ENCODE data around the gene GPR161. TPM values are rescaled to one million over a fixed set of nuclear protein-coding genes. Genes with fewer than 3 reads are reported as not detected.

GPR161 gene
- total RNA-seq, 1 donor from 2014 or later: 21.9 TPM

- H3K9me3 ChIP-seq (ENCODE audit: insufficient read depth, low read depth, low read length): no peaks in the 10 kb centered on the region
- FAIRE-seq (no peak), DNase-seq (ENCODE audit: low read depth) (no peak)
- TF ChIP-seq EZH2 (IDR thresholded peaks at IDR 0.05; ENCODE audit: insufficient read depth, low read length) (no peak), CTCF (IDR thresholded peaks at IDR 0.05; ENCODE audit: insufficient read depth, low read depth, low read length) (no peak)
- no peaks in the 10 kb centered on the region for H3K36me3 ChIP-seq (ENCODE audit: insufficient read depth, low read length)
- no peaks in the 10 kb centered on the region for H3K27me3 ChIP-seq (ENCODE audit: insufficient read depth, low read length)
- no peak overlapping the region for H3K27ac ChIP-seq (ENCODE audit: low read depth, low read length)
- no peak overlapping the region for H3K4me2 ChIP-seq (ENCODE audit: low read length)
- H3K4me3 Mint-ChIP-seq (ENCODE audit: unreplicated experiment): no peak overlapping the region
- no peak overlapping the region for H2AFZ ChIP-seq (ENCODE audit: low read depth, low read length)
- H3K9me3 Mint-ChIP-seq (ENCODE audit: unreplicated experiment): peaks cover 2% of the 10 kb centered on the region
- no peaks in the 10 kb centered on the region for H3K36me3 Mint-ChIP-seq (ENCODE audit: low read depth, unreplicated experiment)
- no peaks in the 10 kb centered on the region for H3K79me2 ChIP-seq (ENCODE audit: insufficient read depth, low read length)
- no peaks in the 10 kb centered on the region for H4K20me1 ChIP-seq (ENCODE audit: insufficient read depth, low read length)
- no peak overlapping the region for H3K4me3 ChIP-seq (ENCODE audit: insufficient read depth, low read depth, low read length)
- no peaks in the 10 kb centered on the region for H3K4me1 ChIP-seq (ENCODE audit: insufficient read depth, low read length)
- no peak overlapping the region for H3K27ac Mint-ChIP-seq (ENCODE audit: unreplicated experiment)
- H3K27me3 Mint-ChIP-seq (ENCODE audit: low read depth, unreplicated experiment): no peaks in the 10 kb centered on the region
- no peaks in the 10 kb centered on the region for H3K4me1 Mint-ChIP-seq (ENCODE audit: low read depth, unreplicated experiment)
- no peak overlapping the region for H3K9ac ChIP-seq (ENCODE audit: low read length)
These were observed 31.1 kb upstream of the GPR161 start for GRCh38 chr1:168167806-168168205.

DNA sequence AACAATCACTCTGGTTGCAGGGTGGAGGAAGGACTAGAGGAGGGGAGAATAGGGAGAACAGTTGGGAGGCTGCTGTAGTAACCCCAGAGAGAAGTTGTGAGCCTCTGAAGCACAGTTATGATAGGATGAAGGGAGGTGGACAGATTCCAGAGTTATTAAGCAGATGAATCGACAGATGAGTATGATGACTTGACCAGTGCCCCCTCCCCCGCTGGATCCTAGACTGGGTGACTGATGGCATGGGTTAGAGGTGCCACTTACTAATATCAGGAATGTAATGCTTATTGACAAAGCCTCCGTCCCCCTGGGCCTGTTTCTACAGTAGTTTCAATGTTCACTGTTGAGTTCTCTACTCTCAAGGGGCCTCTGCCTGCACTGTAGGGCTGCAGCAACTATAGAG is 28.0 kb upstream of the GPR161 start:
- H3K9ac ChIP-seq (ENCODE audit: low read length): no peak overlapping the region
- no peak for FAIRE-seq
- DNase-seq (ENCODE audit: low read depth): no peak
- no peaks in the 10 kb centered on the region for H3K4me1 ChIP-seq (ENCODE audit: insufficient read depth, low read length)
- Mint-ChIP-seq H3K27ac (ENCODE audit: unreplicated experiment) (no peak overlapping the region), H3K4me1 (ENCODE audit: low read depth, unreplicated experiment) (no peaks in the 10 kb centered on the region), H3K9me3 (ENCODE audit: unreplicated experiment) (peaks cover 11% of the 10 kb centered on the region), H3K27me3 (ENCODE audit: low read depth, unreplicated experiment) (no peaks in the 10 kb centered on the region), H3K4me3 (ENCODE audit: unreplicated experiment) (no peak overlapping the region), H3K36me3 (ENCODE audit: low read depth, unreplicated experiment) (no peaks in the 10 kb centered on the region)
- no peaks in the 10 kb centered on the region for H3K36me3 ChIP-seq (ENCODE audit: insufficient read depth, low read length)
- H3K27me3 ChIP-seq (ENCODE audit: insufficient read depth, low read length): no peaks in the 10 kb centered on the region
- no peak overlapping the region for H3K27ac ChIP-seq (ENCODE audit: low read depth, low read length)
- TF ChIP-seq CTCF (IDR thresholded peaks at IDR 0.05; ENCODE audit: insufficient read depth, low read depth, low read length) (no peak), EZH2 (IDR thresholded peaks at IDR 0.05; ENCODE audit: insufficient read depth, low read length) (no peak)
- H3K79me2 ChIP-seq (ENCODE audit: insufficient read depth, low read length): no peaks in the 10 kb centered on the region
- H4K20me1 ChIP-seq (ENCODE audit: insufficient read depth, low read length): no peaks in the 10 kb centered on the region
- H3K4me2 ChIP-seq (ENCODE audit: low read length): no peak overlapping the region
- peaks cover 5% of the 10 kb centered on the region for H3K9me3 ChIP-seq (ENCODE audit: insufficient read depth, low read depth, low read length)
- no peak overlapping the region for H2AFZ ChIP-seq (ENCODE audit: low read depth, low read length)
- H3K4me3 ChIP-seq (ENCODE audit: insufficient read depth, low read depth, low read length): no peak overlapping the region

DNA sequence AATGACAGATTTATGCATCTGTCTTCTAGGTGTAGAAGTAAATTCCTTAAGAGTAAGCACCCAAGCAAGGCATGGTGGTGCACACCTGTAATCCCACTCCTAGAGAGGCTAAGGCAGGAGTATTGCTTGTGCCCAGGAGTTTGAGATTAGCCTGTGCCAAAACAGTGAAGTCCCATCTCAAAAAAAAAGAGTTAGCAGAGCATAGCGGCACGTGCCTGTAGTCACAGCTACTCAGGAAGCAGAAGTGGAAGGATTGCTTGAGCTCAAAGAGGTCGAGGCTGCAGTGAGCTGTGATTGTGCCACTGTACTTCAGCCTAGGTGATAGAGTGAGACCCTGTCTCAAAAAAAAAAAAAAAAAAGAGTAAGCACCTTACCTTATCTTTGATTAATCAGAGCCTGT is 26.9 kb upstream of the GPR161 start:
- DNase-seq (ENCODE audit: low read depth) (no peak), FAIRE-seq (no peak)
- no peaks in the 10 kb centered on the region for H3K27me3 Mint-ChIP-seq (ENCODE audit: low read depth, unreplicated experiment)
- H3K9ac ChIP-seq (ENCODE audit: low read length): no peak overlapping the region
- H3K4me3 Mint-ChIP-seq (ENCODE audit: unreplicated experiment): no peak overlapping the region
- H3K36me3 Mint-ChIP-seq (ENCODE audit: low read depth, unreplicated experiment): peaks cover 2% of the 10 kb centered on the region
- H3K9me3 Mint-ChIP-seq (ENCODE audit: unreplicated experiment): peaks cover 15% of the 10 kb centered on the region
- peaks cover 5% of the 10 kb centered on the region for H3K9me3 ChIP-seq (ENCODE audit: insufficient read depth, low read depth, low read length)
- no peak overlapping the region for H3K4me3 ChIP-seq (ENCODE audit: insufficient read depth, low read depth, low read length)
- no peaks in the 10 kb centered on the region for H3K4me1 Mint-ChIP-seq (ENCODE audit: low read depth, unreplicated experiment)
- H2AFZ ChIP-seq (ENCODE audit: low read depth, low read length): no peak overlapping the region
- H3K27me3 ChIP-seq (ENCODE audit: insufficient read depth, low read length): no peaks in the 10 kb centered on the region
- no peak overlapping the region for H3K4me2 ChIP-seq (ENCODE audit: low read length)
- no peak overlapping the region for H3K27ac ChIP-seq (ENCODE audit: low read depth, low read length)
- no peak overlapping the region for H3K27ac Mint-ChIP-seq (ENCODE audit: unreplicated experiment)
- no peaks in the 10 kb centered on the region for H3K79me2 ChIP-seq (ENCODE audit: insufficient read depth, low read length)
- H4K20me1 ChIP-seq (ENCODE audit: insufficient read depth, low read length): no peaks in the 10 kb centered on the region
- H3K4me1 ChIP-seq (ENCODE audit: insufficient read depth, low read length): no peaks in the 10 kb centered on the region
- no peaks in the 10 kb centered on the region for H3K36me3 ChIP-seq (ENCODE audit: insufficient read depth, low read length)
- TF ChIP-seq EZH2 (IDR thresholded peaks at IDR 0.05; ENCODE audit: insufficient read depth, low read length) (no peak), CTCF (IDR thresholded peaks at IDR 0.05; ENCODE audit: insufficient read depth, low read depth, low read length) (no peak)

All from astrocyte (in vitro differentiated cells and primary cell).